RWPE2 (cell line): ENCODE measurements around the gene SLC48A1.

Source experiments
- ATAC-seq: fragments of 200-7000 bp; cut with Tn5 transposase; 3 replicates; pipeline ENCODE4 v1.9.1; 2021; ENCODE audit warnings: low read depth
- DNase-seq: peaks from one replicate; pipeline ENCODE4 v3.0.0-alpha.2; 2020; ENCODE audit warnings: low spot score
- H3K27ac ChIP-seq: fragments of 450-650 bp; 2 replicates; pipeline ENCODE4 v1.5.1; 2017; ENCODE audit warnings: mild to moderate bottlenecking; ENCODE audit not compliant: poor library complexity, severe bottlenecking
- H3K27me3 ChIP-seq: fragments of 250-450 bp; sonication (Bioruptor Pico); 2 replicates; pipeline ENCODE4 v1.5.1; 2021; ENCODE audit warnings: mild to moderate bottlenecking, moderate library complexity; ENCODE audit not compliant: insufficient read depth, poor library complexity, severe bottlenecking
- H3K36me3 ChIP-seq: fragments of 250-450 bp; sonication (Bioruptor Pico); 2 replicates; pipeline ENCODE4 v1.5.1; 2020; ENCODE audit warnings: low read depth, mild to moderate bottlenecking, moderate library complexity
- H3K4me1 ChIP-seq: fragments of 250-450 bp; sonication (Bioruptor Pico); 2 replicates; pipeline ENCODE4 v1.5.1; 2021; ENCODE audit warnings: mild to moderate bottlenecking, moderate library complexity; ENCODE audit not compliant: insufficient read depth, poor library complexity, severe bottlenecking
- H3K4me3 ChIP-seq: fragments of 250-450 bp; sonication (Bioruptor Pico); 2 replicates; pipeline ENCODE4 v1.5.1; 2021; ENCODE audit warnings: mild to moderate bottlenecking, moderate library complexity; ENCODE audit not compliant: severe bottlenecking
- H3K9me3 ChIP-seq: fragments of 250-450 bp; sonication (Bioruptor Pico); 2 replicates; pipeline ENCODE4 v1.5.1; 2021; ENCODE audit warnings: mild to moderate bottlenecking, moderate library complexity; ENCODE audit not compliant: severe bottlenecking
- TF ChIP-seq, protein P1 (sequence below): fragments of 450-650 bp; IDR thresholded peaks from one replicate; pipeline ENCODE4 v1.5.1; 2017; ENCODE audit warnings: mild to moderate bottlenecking, moderate library complexity; ENCODE audit not compliant: poor library complexity, severe bottlenecking

Gene SLC48A1

DNA sequence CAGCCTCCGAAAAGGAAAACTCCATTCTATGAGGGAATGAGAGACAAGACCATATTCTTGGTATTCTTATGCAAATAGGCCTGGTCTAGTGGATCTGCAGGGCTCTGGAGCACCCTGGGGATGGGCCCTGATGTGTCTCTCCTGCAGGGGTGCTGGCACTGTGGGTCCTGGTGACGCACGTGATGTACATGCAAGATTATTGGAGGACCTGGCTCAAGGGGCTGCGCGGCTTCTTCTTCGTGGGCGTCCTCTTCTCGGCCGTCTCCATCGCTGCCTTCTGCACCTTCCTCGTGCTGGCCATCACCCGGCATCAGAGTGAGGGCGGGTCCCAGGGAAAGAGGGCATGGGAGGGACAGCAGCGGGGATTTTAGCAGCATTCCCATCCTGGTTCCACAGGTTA lies 5.8 kb downstream of the SLC48A1 start:
- H3K9me3 ChIP-seq: no peaks in the 10 kb centered on the region
- no peak overlapping the region for H3K27ac ChIP-seq
- H3K4me1 ChIP-seq: peaks cover 25% of the 10 kb centered on the region
- H3K27me3 ChIP-seq: no peaks in the 10 kb centered on the region
- TF ChIP-seq, protein P1, sequence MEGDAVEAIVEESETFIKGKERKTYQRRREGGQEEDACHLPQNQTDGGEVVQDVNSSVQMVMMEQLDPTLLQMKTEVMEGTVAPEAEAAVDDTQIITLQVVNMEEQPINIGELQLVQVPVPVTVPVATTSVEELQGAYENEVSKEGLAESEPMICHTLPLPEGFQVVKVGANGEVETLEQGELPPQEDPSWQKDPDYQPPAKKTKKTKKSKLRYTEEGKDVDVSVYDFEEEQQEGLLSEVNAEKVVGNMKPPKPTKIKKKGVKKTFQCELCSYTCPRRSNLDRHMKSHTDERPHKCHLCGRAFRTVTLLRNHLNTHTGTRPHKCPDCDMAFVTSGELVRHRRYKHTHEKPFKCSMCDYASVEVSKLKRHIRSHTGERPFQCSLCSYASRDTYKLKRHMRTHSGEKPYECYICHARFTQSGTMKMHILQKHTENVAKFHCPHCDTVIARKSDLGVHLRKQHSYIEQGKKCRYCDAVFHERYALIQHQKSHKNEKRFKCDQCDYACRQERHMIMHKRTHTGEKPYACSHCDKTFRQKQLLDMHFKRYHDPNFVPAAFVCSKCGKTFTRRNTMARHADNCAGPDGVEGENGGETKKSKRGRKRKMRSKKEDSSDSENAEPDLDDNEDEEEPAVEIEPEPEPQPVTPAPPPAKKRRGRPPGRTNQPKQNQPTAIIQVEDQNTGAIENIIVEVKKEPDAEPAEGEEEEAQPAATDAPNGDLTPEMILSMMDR: no peak
- DNase-seq: no peak
- no peak for ATAC-seq
- peaks cover 21% of the 10 kb centered on the region for H3K36me3 ChIP-seq
- H3K4me3 ChIP-seq: no peak overlapping the region

DNA sequence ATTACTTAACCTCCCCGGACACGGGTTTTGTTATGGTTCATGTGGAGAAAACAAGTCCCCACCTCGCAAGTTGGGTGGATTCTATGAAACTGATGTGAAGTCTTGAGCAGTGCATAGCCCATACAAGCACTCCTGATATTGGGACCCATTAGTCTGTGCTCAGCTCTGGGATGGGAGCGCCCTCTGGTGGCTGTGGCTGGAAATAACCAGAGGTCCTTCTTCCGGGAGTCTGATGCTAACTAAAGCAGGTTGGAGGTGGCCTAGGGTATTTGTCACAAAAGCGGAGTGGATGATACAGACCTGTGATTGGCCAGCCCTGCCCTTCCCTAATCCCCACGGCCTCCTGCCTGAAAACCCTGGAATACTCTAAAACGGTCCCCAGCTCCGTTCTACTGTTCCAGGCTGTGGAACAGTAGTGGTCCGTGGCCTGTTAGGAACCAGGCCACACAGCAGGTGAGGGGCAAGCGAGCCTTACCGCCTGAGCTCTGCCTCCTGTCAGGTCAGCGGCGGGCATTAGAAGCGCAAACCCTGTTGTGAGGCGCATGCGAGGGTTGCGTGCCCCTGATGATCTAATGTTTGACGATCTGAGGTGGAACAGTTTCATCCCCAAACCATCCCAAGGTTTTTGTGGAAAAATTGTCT lies 6.4 kb downstream of the SLC48A1 start:
- H3K27ac ChIP-seq: no peak overlapping the region
- H3K36me3 ChIP-seq: peaks cover 24% of the 10 kb centered on the region
- no peak overlapping the region for H3K4me3 ChIP-seq
- DNase-seq: no peak
- H3K4me1 ChIP-seq: peaks cover 25% of the 10 kb centered on the region
- TF ChIP-seq, protein P1: peak; percentile 93
- H3K9me3 ChIP-seq: no peaks in the 10 kb centered on the region
- H3K27me3 ChIP-seq: no peaks in the 10 kb centered on the region
- peak; percentile 62 for ATAC-seq

DNA sequence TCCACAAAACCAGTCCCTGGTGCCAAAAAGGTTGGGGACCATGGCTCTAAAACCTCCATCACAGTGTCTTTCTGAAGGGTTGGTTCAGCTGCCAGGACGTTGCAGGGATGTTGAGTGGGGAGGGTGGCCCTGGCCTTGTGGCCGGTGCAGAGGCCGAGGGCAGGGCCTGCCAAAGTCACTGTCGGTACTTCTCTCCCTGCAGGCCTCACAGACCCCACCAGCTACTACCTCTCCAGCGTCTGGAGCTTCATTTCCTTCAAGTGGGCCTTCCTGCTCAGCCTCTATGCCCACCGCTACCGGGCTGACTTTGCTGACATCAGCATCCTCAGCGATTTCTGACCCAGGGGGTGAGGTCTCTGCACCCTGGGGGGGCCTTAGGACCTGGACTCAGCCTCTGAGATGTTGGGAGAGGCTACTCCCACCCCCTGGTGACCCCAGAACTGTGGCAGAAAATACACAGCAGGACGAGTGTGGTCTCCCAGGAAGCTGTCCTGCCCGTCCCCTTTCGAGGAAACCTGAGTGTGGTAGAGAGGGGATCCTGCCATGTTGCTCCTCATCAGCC lies 7.0 kb downstream of the SLC48A1 start:
- peaks cover 25% of the 10 kb centered on the region for H3K4me1 ChIP-seq
- TF ChIP-seq, protein P1: no peak

DNA sequence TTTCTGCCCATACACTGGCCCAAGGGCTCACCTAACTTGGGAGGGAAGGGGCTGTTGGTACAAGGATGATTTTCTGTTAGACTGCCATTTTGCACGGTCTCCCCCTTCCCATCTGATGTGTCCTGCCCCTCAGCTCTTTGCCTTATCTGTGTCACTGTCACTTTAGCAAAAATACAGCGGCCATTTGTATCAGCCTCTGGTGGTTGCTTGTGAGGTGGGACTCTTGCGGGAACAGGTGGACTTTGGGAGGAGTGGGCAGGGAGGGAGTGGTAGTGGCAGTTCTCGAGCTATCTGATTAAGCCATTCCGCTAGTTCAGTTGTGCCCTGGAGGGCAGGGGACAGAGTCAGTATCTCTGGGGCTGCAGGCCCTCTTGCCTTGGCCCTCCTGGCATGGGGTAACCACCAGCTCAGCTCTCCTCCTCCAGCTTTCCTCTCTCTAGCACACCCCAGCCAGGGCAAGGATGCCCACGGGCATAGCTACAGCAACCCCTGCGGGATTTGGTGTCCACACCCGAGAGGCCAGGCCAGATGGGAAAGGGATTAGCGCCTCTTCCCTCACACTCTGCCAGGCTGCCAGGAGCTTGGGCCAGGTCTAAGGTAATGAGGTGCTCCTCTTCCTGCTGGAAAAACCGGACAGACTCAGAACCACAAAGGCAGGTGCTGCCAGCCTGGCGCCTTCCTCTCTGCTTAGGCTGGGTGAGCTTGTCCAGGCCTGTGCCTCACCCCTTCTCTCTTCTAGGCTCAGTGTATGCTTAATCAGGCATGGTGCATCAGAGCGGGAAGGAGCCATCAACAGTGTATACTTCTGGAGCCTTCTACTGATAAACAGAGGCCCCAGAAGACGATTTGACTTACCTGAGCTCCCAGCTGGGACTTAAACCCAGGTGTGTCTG lies 8.7 kb downstream of the SLC48A1 start:
- peak; percentile 54 for ATAC-seq
- TF ChIP-seq, protein P1: no peak
- H3K27me3 ChIP-seq: no peaks in the 10 kb centered on the region
- H3K36me3 ChIP-seq: peaks cover 47% of the 10 kb centered on the region
- peak overlapping the region; percentile 53 for H3K27ac ChIP-seq
- no peak overlapping the region for H3K4me3 ChIP-seq
- H3K4me1 ChIP-seq: peaks cover 20% of the 10 kb centered on the region
- H3K9me3 ChIP-seq: no peaks in the 10 kb centered on the region
- no peak for DNase-seq

More for the DNA sequence above, 7.0 kb downstream of the SLC48A1 start:
- H3K36me3 ChIP-seq: peaks cover 30% of the 10 kb centered on the region
- no peak overlapping the region for H3K4me3 ChIP-seq
- H3K27me3 ChIP-seq: no peaks in the 10 kb centered on the region
- ATAC-seq (no peak), DNase-seq (no peak)
- H3K9me3 ChIP-seq: no peaks in the 10 kb centered on the region
- H3K27ac ChIP-seq: no peak overlapping the region
